Activated CD4-positive, alpha-beta memory T cell treated with anti-CD3 and anti-CD28 coated beads for 36 hours (primary cell): Measurements from ENCODE around the gene ADAMTS3. TPM values are rescaled to one million over a fixed set of nuclear protein-coding genes. Genes with fewer than 3 reads are reported as not detected.
A peak's percentile ranks its signal among the peaks of the same experiment; 100 is the strongest.

Source experiments
- CTCF ChIA-PET: fragments of 350-600 bp; sonication (Branson Sonifier 250); formaldehyde crosslinking; loops from one replicate; lab custom pipeline; 2021; ENCODE audit warnings: antibody characterized with exemption, inconsistent platforms; lab: Charles Lee
- POLR2A ChIA-PET: fragments of 350-600 bp; sonication (Branson Sonifier 250); formaldehyde crosslinking; loops from one replicate; lab custom pipeline; 2021; ENCODE audit warnings: antibody characterized with exemption; lab: Charles Lee
- DNase-seq: peaks from one replicate; pipeline ENCODE4 v3.0.0-alpha.2; 2020
- H3K27ac Mint-ChIP-seq: one replicate; pipeline ENCODE4 v1.8.0; 2021; ENCODE audit warnings: mixed read lengths
- H3K27me3 Mint-ChIP-seq: one replicate; pipeline ENCODE4 v1.8.0; 2021; ENCODE audit warnings: mixed read lengths
- H3K36me3 Mint-ChIP-seq: one replicate; pipeline ENCODE4 v1.8.0; 2021; ENCODE audit warnings: mixed read lengths
- H3K4me1 Mint-ChIP-seq: one replicate; pipeline ENCODE4 v1.8.0; 2021; ENCODE audit warnings: low read depth, mixed read lengths
- H3K4me3 Mint-ChIP-seq: one replicate; pipeline ENCODE4 v1.8.0; 2021; ENCODE audit warnings: mild to moderate bottlenecking, mixed read lengths
- H3K9me3 Mint-ChIP-seq: one replicate; pipeline ENCODE4 v1.8.0; 2021; ENCODE audit warnings: mixed read lengths
- intact Hi-C: fragments of 100-400 bp; cut with micrococcal nuclease; formaldehyde crosslinking; loops from one replicate; pipeline ENCODE4 v1.15.1; 2023
- total RNA-seq, 2 experiments: library from RNA; stranded (reverse); gene quantifications; one replicate each; pipeline ENCODE4 v1.2.3, GENCODE V29; 2021

Gene ADAMTS3
- not detected for total RNA-seq

DNA sequence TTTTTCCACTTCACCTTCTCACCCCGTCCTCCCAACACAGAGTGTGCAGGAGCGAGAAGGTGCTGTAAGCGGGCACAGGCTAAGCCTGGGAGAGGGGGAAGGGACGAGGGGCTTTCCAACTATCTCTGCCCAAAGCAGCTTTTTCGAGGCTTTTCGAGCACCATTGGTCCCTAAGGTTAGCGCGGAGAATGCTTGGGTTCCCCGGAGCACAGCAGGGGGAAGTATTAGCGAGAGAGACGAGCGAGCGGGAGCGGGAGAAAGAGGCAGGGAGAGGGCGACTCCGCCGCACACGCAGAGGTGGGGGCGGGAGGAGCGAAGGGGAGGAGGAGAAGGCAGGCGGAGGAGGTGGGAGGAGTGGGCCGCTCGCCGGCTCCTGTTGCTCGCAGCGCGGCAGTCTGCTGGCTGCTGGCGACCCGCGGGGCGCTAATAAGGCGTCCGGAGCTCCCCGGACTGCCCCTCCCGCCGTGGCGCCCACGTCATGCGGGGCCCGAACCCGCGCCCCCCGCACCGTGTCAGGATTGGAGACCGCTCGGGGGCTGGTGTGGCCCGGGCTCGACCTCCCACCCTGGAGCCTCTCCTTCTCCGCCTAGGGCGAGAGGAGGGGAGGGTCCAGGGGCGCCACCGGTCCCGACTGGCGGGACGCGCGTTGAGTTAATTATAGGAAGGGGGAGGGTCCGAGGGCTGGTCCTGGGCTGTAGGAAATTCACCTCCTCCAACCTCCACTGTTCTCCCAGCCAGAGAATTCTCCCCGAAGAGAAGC is at the start of gene ADAMTS3:
ADAMTS3 (minus strand) TSS at position 263 of the 760 bp plus-strand sequence. CDS start 459 bp downstream, outside the sequence.
- intact Hi-C loops = no loop called here
- CTCF ChIA-PET = no interaction called here
- H3K4me3 Mint-ChIP-seq = peak within 1 kb of the TSS; percentile 59
- peaks cover 45% of the 10 kb centered on the region for H3K27me3 Mint-ChIP-seq
- POLR2A ChIA-PET = no interaction called here
- H3K4me1 Mint-ChIP-seq = peaks cover 11% of the 10 kb centered on the region
- no peaks in the 10 kb centered on the region for H3K9me3 Mint-ChIP-seq
- no peak within 1 kb of the TSS for H3K27ac Mint-ChIP-seq
- no peaks in the 10 kb centered on the region for H3K36me3 Mint-ChIP-seq
- peak; percentile 12 for DNase-seq

DNA sequence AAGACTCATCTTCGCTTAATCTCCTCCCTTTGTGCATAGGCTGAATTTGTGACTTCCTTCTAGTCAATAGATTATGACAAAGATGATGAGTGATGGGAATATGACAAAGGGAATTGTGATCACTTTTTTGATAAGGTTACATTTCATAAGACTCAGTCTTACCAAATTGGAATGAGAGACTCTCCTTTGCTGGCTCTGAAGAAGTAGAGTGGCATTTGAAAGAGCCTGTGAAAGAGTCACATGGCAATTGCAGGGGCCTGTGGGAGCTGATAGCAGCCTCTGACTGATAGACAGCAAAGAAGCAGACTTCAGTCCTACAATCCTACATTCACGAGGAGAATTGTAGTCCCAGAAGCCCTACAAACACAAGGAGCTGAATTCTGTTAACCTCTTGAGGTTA is 44.9 kb upstream of the ADAMTS3 start:
- no peaks in the 10 kb centered on the region for H3K36me3 Mint-ChIP-seq
- H3K4me1 Mint-ChIP-seq = no peaks in the 10 kb centered on the region
- H3K27ac Mint-ChIP-seq = no peak overlapping the region
- CTCF ChIA-PET = no interaction called here
- no peaks in the 10 kb centered on the region for H3K9me3 Mint-ChIP-seq
- intact Hi-C loops = no loop called here
- H3K4me3 Mint-ChIP-seq = no peak overlapping the region
- no peaks in the 10 kb centered on the region for H3K27me3 Mint-ChIP-seq
- DNase-seq = no peak
- POLR2A ChIA-PET = no interaction called here

DNA sequence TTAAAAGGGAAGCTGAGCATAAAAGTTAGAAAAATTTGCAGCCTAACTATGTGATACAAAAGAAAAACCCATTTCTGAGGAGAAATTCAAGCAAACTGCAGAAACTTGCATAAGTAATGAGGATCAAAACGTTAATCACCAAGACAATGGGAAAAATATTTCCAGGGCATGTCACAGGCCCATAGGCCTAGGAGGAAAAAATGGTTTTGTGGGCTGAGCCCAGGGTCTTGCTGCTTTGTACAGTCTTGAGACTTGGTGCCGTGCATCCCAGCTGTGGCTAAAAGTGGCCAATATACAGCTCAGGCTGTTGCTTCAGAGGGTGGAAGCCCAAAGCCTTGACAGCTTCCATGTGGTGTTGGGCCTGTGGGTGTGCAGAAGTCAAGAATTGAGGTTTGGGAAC is 37.7 kb upstream of the ADAMTS3 start:
- ChIA-PET CTCF (no interaction called here), POLR2A (no interaction called here)
- DNase-seq = no peak
- H3K36me3 Mint-ChIP-seq = no peaks in the 10 kb centered on the region
- intact Hi-C loops = no loop called here
- peaks cover 12% of the 10 kb centered on the region for H3K9me3 Mint-ChIP-seq
- H3K27ac Mint-ChIP-seq = no peak overlapping the region
- no peaks in the 10 kb centered on the region for H3K4me1 Mint-ChIP-seq
- no peak overlapping the region for H3K4me3 Mint-ChIP-seq
- H3K27me3 Mint-ChIP-seq = no peaks in the 10 kb centered on the region

DNA sequence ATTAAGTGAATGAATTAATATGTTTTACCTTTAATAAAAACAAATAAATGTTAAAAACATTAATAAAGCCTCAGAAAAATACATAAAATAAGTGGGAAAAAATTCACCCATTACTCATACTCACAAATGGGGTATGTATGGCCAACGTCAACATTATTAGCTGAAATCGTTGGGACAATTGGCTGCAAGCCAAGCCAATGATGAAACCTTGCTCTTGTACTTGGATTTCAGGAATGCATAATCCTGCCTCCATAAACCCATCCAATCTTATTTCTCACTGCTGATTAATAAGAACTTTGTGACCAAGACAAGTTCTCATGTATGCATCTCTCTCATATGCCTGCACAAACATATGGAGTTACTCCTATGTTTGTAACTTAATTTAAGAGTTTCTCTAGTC is 35.3 kb upstream of the ADAMTS3 start:
- no peak overlapping the region for H3K4me3 Mint-ChIP-seq
- H3K27ac Mint-ChIP-seq = no peak overlapping the region
- no peaks in the 10 kb centered on the region for H3K27me3 Mint-ChIP-seq
- no peaks in the 10 kb centered on the region for H3K36me3 Mint-ChIP-seq
- H3K9me3 Mint-ChIP-seq = peaks cover 12% of the 10 kb centered on the region
- no peaks in the 10 kb centered on the region for H3K4me1 Mint-ChIP-seq
- intact Hi-C loops = no loop called here
- no peak for DNase-seq
- CTCF ChIA-PET = no interaction called here
- POLR2A ChIA-PET = no interaction called here

DNA sequence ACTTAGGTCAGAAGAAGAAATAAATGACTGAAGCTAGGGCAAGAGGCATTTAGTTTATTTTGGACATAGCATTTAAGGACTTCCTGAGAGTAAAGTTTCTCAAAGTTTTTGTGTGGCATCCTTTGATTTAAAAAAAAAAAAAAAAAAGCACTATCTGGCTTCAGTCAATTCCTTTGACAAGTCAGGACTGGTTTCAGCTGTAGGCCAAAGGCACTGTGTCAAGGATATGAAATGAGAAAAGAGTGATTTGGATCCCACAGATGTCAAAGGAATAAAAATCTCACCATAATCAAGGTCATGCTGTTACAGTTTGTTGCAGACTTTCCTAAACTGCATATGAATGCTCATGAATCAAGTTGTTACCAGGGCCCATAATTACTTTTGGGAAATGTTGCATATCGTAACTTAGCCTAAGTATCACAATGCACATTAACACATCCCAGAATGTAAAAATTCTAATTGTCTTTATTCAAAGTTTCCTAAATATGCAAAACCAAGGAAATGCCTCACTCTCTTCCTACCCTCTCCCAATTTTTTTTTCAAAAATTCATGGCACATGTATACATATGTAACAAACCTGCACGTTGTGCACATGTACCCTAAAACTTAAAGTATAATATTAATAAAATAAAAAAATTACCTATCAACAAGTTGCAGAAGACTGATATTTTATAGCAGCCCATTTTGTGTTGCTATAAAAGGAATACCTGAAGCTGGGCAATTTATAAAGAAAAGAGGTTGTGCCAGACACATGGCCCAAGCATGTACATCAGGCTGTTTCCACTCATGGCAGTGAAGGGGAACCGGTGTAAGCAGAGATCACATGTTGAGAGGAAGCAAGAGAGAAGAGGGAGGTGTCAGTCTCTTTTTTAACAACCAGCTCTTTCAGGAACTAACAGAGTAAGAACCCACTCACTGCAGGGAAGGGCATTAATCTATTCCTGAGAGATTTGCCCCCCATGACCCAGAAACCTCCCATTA is 33.7 kb upstream of the ADAMTS3 start:
- intact Hi-C loops = no loop called here
- ChIA-PET POLR2A (interaction anchor here (0.6 kb wide), 1 partner anchor 447 kb away, joined by 3 read pairs; no protein-coding TSS in a partner anchor), CTCF (no interaction called here)
- no peak overlapping the region for H3K27ac Mint-ChIP-seq
- no peak for DNase-seq
- H3K27me3 Mint-ChIP-seq = no peaks in the 10 kb centered on the region
- H3K4me1 Mint-ChIP-seq = no peaks in the 10 kb centered on the region
- H3K9me3 Mint-ChIP-seq = peaks cover 12% of the 10 kb centered on the region
- H3K4me3 Mint-ChIP-seq = no peak overlapping the region
- H3K36me3 Mint-ChIP-seq = no peaks in the 10 kb centered on the region

DNA sequence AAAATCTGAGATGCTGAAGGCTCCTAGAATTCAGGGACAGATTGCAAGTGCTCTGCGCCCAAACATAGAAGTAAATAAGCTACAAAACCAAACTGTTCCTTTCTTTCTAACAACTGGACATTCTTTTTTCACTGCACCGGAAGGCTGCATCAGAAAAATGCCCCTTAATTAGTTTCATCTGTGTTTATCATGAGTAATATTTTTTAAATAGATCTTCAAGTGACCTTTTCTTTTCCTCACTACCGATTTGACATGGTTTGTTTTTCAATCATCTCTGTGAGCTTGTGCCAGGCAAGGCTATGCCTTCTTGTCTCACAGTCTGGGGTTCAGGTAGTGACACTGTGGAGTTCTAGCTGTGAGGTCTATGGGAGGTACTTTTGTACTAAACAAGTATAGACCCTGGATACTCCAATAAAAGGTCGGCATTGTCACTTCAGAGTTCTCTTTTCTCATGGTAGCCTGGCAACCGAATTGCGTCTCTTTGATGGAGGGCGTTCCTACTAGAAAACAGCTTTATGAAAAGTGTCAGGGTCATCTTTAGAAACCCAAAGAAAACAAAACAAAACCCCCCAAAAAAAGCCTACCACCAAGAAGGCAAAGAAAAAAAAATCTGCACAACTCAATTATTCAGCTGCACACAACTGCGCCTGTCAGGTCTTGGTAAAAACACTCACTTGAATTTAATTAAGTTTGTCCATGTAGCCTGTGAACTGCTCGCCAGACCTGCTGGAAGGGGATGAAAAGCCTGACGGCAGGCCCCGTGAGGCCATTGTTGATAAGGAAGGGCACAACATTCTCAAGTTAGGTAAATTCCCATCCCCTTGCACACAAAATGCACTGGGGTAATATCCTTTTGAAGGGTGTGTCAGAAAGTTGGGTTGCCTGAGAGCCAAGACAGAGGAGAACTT is 22.8 kb upstream of the ADAMTS3 start:
- no peaks in the 10 kb centered on the region for H3K4me1 Mint-ChIP-seq
- no peak overlapping the region for H3K27ac Mint-ChIP-seq
- H3K36me3 Mint-ChIP-seq = no peaks in the 10 kb centered on the region
- H3K4me3 Mint-ChIP-seq = no peak overlapping the region
- POLR2A ChIA-PET = no interaction called here
- no peaks in the 10 kb centered on the region for H3K9me3 Mint-ChIP-seq
- DNase-seq = no peak
- peaks cover 1% of the 10 kb centered on the region for H3K27me3 Mint-ChIP-seq
- CTCF ChIA-PET = no interaction called here
- intact Hi-C loops = no loop called here

DNA sequence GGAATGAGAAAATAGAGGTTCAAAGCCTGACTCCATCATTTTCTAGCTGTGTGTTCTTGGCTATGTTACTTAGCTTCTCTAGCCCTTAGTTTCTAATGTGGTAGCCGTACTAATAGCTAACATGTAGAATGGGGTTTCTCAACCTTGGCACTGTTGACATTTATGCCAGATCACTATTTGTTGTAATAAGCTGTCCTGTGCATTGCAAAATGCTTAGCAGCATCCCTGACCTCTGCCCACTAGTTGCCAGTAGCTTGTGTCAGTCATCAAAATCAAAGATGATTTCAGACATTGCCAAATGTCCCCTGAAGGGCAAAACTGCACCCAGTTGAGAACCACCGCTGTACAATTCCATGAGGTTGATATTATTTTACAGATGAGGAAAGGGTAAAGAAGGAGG is 18.3 kb upstream of the ADAMTS3 start:
- H3K27ac Mint-ChIP-seq = no peak overlapping the region
- H3K9me3 Mint-ChIP-seq = no peaks in the 10 kb centered on the region
- peaks cover 1% of the 10 kb centered on the region for H3K27me3 Mint-ChIP-seq
- ChIA-PET CTCF (no interaction called here), POLR2A (no interaction called here)
- H3K4me3 Mint-ChIP-seq = no peak overlapping the region
- no peaks in the 10 kb centered on the region for H3K36me3 Mint-ChIP-seq
- intact Hi-C loops = no loop called here
- DNase-seq = no peak
- H3K4me1 Mint-ChIP-seq = no peaks in the 10 kb centered on the region

DNA sequence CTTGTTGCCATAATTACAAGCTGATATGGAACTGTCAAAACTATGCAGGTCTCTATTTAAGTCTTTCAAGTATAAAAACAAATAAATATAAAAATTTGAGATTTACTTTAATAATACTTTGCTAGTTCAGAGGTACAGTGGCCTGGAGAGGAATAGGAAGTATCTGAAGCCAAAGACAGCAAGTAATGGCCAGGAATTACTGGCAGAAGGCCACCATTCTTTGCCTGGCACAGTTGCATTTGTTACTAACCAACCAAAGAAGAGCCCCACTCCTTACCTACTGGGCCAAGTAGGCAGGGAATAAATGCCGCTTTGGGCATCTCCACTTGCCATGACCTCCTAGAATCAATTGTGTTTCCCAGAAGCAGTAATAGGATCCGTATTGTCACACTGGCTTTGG is 13.8 kb upstream of the ADAMTS3 start:
- CTCF ChIA-PET = no interaction called here
- POLR2A ChIA-PET = no interaction called here
- no peaks in the 10 kb centered on the region for H3K36me3 Mint-ChIP-seq
- intact Hi-C loops = no loop called here
- no peak for DNase-seq
- H3K27ac Mint-ChIP-seq = no peak overlapping the region
- H3K4me1 Mint-ChIP-seq = no peaks in the 10 kb centered on the region
- no peak overlapping the region for H3K4me3 Mint-ChIP-seq
- no peaks in the 10 kb centered on the region for H3K27me3 Mint-ChIP-seq
- no peaks in the 10 kb centered on the region for H3K9me3 Mint-ChIP-seq

DNA sequence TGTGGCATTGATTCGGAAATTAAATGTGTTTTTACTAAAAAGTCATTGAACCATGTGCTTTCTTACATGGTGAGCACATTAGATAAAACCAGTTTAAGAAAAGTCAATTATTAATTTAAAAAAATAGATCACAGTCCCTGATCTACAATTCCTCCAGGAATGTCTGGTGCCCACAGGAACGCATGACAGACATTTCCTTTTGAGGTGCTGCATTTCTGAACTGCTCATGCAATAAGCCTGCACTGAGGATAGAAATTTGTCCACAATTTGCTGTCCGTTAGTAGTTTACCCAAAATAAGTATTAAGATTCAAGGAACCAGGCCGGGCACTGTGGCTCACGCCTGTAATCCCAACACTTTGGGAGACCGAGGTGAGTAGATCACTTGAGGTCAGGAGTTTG is 8.2 kb upstream of the ADAMTS3 start:
- Mint-ChIP-seq H3K4me3 (no peak overlapping the region), H3K9me3 (no peaks in the 10 kb centered on the region), H3K36me3 (no peaks in the 10 kb centered on the region), H3K27me3 (peaks cover 5% of the 10 kb centered on the region), H3K27ac (no peak overlapping the region), H3K4me1 (no peaks in the 10 kb centered on the region)
- no peak for DNase-seq
- POLR2A ChIA-PET = no interaction called here
- intact Hi-C loops = no loop called here
- CTCF ChIA-PET = no interaction called here

DNA sequence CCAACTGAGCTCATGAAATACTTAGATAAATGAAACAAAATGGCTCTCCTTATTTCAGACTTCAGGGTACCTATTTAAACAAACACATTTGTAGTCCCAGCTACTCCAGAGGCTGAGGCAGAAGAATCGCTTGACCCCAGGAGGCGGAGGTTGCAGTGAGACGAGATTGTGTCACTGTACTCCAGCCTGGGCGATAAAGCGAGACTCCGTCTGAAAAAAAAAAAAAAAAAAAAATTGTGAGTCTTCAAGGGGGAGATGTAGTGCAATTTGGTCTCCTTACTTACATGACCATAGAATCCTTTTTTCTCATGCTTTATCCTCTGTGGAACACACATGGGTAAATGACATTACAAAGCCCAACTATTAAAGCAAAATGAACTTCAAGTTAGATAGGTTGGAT is 2.3 kb upstream of the ADAMTS3 start:
- H3K4me3 Mint-ChIP-seq = no peak overlapping the region

DNA sequence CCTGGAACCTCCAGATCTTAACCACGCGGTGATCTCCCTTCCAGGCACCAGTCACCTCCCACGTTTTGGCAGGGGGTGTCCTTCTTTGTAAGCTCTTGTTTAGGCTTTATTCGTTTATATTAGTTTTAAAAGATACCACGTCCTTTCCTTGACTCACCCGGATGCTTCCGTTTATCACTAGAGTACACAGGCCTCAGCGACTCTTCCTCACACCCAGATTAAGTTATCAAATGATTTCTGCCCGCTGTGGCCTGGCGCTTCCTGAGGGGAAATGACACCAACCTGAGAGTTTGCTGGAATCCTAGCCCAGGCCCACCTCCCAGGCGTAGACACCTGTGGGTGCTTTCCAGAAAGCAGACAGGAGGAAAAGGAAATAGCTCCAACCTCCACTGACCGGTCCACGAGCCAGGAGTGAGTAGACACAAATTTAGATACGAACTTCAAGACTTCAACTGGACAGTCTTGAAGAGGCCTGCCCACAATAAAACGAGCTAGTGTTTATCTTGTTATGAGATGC is 756 bp upstream of the ADAMTS3 start:
- no peak for DNase-seq
- Mint-ChIP-seq H3K4me1 (peaks cover 11% of the 10 kb centered on the region), H3K9me3 (no peaks in the 10 kb centered on the region), H3K27me3 (peaks cover 45% of the 10 kb centered on the region), H3K27ac (no peak overlapping the region), H3K36me3 (no peaks in the 10 kb centered on the region), H3K4me3 (no peak overlapping the region)
- ChIA-PET CTCF (no interaction called here), POLR2A (no interaction called here)
- intact Hi-C loops = no loop called here

More for the DNA sequence above, 2.3 kb upstream of the ADAMTS3 start:
- no peak for DNase-seq
- H3K27me3 Mint-ChIP-seq = peaks cover 37% of the 10 kb centered on the region
- CTCF ChIA-PET = no interaction called here
- no peaks in the 10 kb centered on the region for H3K9me3 Mint-ChIP-seq
- no peak overlapping the region for H3K27ac Mint-ChIP-seq
- intact Hi-C loops = no loop called here
- POLR2A ChIA-PET = no interaction called here
- peaks cover 11% of the 10 kb centered on the region for H3K4me1 Mint-ChIP-seq
- H3K36me3 Mint-ChIP-seq = no peaks in the 10 kb centered on the region
